ENCODE results near the gene ZNF302. TPM values are rescaled to one million over a fixed set of nuclear protein-coding genes. Genes with fewer than 3 reads are reported as not detected.

ZNF302 gene
- total RNA-seq, 1 experiment from 2014 or later, result 26.4 TPM

- Histone ChIP-seq H3K27me3 (ENCODE audit: control insufficient read depth, insufficient read depth, low read length) (0 out of 2 replicates have a peak, but pooled peaks cover 2% of the 10 kb centered on the region), H3K36me3 (ENCODE audit: control insufficient read depth, insufficient read depth, low read length) (no peaks in the 10 kb centered on the region), H3K4me3 (ENCODE audit: low read depth in 2 of 2, low read length in 2 of 2) (no peak overlapping the region), H3K9me3 (ENCODE audit: control insufficient read depth, insufficient read depth, low read depth, low read length) (peaks cover 21% of the 10 kb centered on the region), H3K4me1 (ENCODE audit: control insufficient read depth, insufficient read depth, low read length) (peaks cover 7% of the 10 kb centered on the region), H3K27ac (ENCODE audit: low read length) (no peak overlapping the region)
- ATAC-seq, result no peak
- TF ChIP-seq, protein P1, sequence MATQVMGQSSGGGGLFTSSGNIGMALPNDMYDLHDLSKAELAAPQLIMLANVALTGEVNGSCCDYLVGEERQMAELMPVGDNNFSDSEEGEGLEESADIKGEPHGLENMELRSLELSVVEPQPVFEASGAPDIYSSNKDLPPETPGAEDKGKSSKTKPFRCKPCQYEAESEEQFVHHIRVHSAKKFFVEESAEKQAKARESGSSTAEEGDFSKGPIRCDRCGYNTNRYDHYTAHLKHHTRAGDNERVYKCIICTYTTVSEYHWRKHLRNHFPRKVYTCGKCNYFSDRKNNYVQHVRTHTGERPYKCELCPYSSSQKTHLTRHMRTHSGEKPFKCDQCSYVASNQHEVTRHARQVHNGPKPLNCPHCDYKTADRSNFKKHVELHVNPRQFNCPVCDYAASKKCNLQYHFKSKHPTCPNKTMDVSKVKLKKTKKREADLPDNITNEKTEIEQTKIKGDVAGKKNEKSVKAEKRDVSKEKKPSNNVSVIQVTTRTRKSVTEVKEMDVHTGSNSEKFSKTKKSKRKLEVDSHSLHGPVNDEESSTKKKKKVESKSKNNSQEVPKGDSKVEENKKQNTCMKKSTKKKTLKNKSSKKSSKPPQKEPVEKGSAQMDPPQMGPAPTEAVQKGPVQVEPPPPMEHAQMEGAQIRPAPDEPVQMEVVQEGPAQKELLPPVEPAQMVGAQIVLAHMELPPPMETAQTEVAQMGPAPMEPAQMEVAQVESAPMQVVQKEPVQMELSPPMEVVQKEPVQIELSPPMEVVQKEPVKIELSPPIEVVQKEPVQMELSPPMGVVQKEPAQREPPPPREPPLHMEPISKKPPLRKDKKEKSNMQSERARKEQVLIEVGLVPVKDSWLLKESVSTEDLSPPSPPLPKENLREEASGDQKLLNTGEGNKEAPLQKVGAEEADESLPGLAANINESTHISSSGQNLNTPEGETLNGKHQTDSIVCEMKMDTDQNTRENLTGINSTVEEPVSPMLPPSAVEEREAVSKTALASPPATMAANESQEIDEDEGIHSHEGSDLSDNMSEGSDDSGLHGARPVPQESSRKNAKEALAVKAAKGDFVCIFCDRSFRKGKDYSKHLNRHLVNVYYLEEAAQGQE (IDR thresholded peaks at IDR 0.05; ENCODE audit: insufficient read depth in 1 of 2, low read depth in 2 of 2, low read length in 1 of 2), result no peak
- TF ChIP-seq SIN3A (IDR thresholded peaks at IDR 0.05; ENCODE audit: borderline replicate concordance, insufficient read depth, low read depth, low read length) (no peak), POLR2AphosphoS5 (IDR thresholded peaks at IDR 0.05; ENCODE audit: low read depth, low read length) (no peak), CTCF (IDR thresholded peaks at IDR 0.05) (no peak), TCF7L2 (IDR thresholded peaks at IDR 0.05; ENCODE audit: low read depth, low read length) (no peak)
- POLR2A ChIA-PET, result no interaction called here
- intact Hi-C loops (cut with micrococcal nuclease; ENCODE audit: unreplicated experiment), result no loop called here
- CTCF ChIA-PET, result no interaction called here
- no TSS peak for BruUV-seq (replicated peaks)
- no peak for DNase-seq (ENCODE audit: low read depth, low spot score)
- in situ Hi-C loops (cut with HindIII; ENCODE audit: low pct_unique_long_range_greater_than_20kb, low sequenced_read_pairs), result no loop called here
These were observed 54.5 kb downstream of the ZNF302 start for GRCh38 chr19:34731964-34732363.

- CTCF ChIA-PET, result no interaction called here
- no peaks in the 10 kb centered on the region for H3K36me3 ChIP-seq (ENCODE audit: control insufficient read depth, insufficient read depth, low read length)
- TF ChIP-seq TCF7L2 (IDR thresholded peaks at IDR 0.05; ENCODE audit: low read depth, low read length) (no peak), POLR2AphosphoS5 (IDR thresholded peaks at IDR 0.05; ENCODE audit: low read depth, low read length) (no peak), SIN3A (IDR thresholded peaks at IDR 0.05; ENCODE audit: borderline replicate concordance, insufficient read depth, low read depth, low read length) (no peak), CTCF (IDR thresholded peaks at IDR 0.05) (no peak)
- no peaks in the 10 kb centered on the region for H3K27me3 ChIP-seq (ENCODE audit: control insufficient read depth, insufficient read depth, low read length)
- H3K9me3 ChIP-seq (ENCODE audit: control insufficient read depth, insufficient read depth, low read depth, low read length), result peaks cover 29% of the 10 kb centered on the region
- BruUV-seq (replicated peaks), result no TSS peak
- intact Hi-C loops (cut with micrococcal nuclease; ENCODE audit: unreplicated experiment) (no loop called here), in situ Hi-C loops (cut with HindIII; ENCODE audit: low pct_unique_long_range_greater_than_20kb, low sequenced_read_pairs) (no loop called here)
- POLR2A ChIA-PET, result no interaction called here
- peaks cover 7% of the 10 kb centered on the region for H3K4me1 ChIP-seq (ENCODE audit: control insufficient read depth, insufficient read depth, low read length)
- peak overlapping the region; percentile 96 for H3K27ac ChIP-seq (ENCODE audit: low read length)
- ATAC-seq, result no peak
- no peak for DNase-seq (ENCODE audit: low read depth, low spot score)
- H3K4me3 ChIP-seq (ENCODE audit: low read depth in 2 of 2, low read length in 2 of 2), result peak overlapping the region; percentile 84 to 99
These were observed 55.2 kb downstream of the ZNF302 start for GRCh38 chr19:34732612-34733211.

All from Panc1 (cell line).